GM18517 (cell line): ENCODE data around the gene GIMAP6.
"Not testable (repeated sequence)": the region's sequence is repeated elsewhere in the genome, so short reads cannot be mapped to it uniquely, and the experiment has no call there.

Source experiments
- ATAC-seq: cut with Tn5 transposase; IDR thresholded peaks from one replicate; pipeline ENCODE4 v1.9.1; 2021; ENCODE audit warnings: mild to moderate bottlenecking, moderate library complexity; ENCODE audit not compliant: unreplicated experiment

GIMAP6 gene

DNA sequence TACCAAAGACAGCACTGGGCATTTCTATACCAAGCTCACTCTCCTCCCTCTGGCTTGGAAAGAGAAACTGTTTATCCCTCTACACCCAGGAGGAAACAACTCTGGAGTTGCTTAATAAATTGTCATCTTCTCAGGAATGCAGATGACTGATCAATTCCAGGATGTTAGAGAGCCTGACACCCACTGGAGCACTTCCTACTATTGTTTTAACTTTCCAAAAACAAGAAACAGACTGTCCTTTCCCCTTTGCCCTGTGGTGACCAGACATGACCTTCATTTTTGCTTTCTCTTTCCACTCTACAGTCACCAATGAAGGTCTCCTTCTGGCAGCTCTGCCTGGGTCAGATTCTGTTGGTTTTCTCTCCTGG, 45.4 kb downstream of the GIMAP6 start:
- no peak for ATAC-seq

DNA sequence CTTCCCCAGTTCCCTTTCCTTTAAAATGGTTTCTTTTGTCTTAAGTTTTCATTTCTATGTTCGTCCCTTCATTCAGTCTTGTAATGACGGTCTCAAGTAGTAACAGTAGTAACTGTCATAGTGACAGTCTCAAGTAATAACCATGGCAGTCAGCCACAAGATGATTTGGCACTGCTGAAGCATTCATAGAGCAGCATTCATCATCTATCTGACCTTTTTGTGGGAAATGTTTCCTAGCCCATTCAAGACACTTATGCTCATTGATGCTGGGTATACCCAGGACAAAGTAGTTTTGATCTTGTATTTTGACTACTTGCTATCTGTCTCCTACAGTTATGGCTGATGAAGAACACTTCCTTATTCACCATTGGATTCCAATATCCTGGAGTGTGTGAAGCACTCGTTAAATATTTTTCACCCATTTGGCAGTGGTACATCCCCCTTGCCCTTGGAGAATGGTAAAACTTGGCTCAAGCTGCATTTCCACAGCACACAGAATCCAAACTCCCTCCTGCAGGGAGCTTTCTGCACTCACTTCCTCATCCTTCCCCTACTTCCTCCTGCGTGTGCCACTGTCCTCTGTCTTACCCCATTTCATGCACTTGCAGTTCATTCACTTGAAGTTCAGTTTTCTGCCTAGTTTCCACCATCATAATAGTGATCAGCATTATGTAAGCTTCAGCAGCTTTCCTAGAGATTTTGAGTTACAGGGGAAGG, 46.0 kb downstream of the GIMAP6 start:
- ATAC-seq = no peak

DNA sequence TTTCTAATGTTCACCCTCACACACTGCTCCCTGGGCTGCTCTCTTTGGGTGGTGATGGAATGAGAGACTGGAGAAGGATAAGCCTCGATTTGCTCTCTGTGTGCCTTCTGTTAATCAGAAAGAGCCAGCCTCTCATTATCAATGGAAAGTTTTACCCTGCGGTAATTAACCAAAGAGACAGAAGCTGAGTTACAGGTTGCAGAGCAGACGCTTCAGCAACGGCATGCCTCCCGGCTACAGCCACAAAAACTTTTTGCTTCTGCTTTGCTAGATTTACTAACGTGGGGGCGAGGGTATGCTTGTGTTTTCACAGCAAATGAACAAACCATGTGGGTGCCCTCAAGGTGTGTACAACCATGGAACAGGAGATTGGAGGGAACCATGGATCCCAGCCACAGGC, 47.0 kb downstream of the GIMAP6 start:
- no peak for ATAC-seq

DNA sequence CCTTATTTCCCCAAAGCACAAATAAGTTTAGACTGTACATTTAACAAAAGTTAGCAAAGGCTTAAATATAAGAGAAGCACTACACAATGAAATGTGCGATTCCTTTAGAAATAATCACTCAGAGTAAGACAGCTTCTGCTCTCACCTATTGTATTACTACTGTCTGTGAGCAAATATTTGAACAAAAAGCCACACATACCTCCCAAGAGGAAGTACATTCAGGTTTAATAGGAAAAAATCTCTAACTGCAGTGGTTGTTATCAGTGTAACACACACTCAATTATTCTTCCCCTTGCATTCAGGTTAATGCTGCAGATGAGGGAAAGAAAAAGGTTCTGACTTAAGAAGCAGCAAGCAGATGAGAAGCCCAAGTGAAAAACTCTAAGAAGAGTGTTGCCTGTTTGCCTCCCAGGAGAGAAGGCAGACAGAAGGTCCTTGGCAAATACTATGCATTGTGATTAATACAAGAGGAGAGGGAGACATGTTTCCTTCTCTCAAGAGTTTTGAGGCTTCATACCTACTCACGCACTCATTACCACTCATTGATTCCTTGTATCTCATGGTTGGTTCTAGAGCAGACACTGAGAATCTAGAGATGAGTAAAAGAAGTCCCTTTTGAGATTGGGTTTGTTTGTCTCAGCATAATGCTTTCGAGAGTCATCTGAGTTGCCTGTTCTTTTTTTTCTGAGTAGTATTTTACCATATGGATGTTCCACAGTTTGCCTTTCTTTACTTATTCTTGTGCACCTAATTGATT, 51.4 kb downstream of the GIMAP6 start:
- no peak for ATAC-seq

DNA sequence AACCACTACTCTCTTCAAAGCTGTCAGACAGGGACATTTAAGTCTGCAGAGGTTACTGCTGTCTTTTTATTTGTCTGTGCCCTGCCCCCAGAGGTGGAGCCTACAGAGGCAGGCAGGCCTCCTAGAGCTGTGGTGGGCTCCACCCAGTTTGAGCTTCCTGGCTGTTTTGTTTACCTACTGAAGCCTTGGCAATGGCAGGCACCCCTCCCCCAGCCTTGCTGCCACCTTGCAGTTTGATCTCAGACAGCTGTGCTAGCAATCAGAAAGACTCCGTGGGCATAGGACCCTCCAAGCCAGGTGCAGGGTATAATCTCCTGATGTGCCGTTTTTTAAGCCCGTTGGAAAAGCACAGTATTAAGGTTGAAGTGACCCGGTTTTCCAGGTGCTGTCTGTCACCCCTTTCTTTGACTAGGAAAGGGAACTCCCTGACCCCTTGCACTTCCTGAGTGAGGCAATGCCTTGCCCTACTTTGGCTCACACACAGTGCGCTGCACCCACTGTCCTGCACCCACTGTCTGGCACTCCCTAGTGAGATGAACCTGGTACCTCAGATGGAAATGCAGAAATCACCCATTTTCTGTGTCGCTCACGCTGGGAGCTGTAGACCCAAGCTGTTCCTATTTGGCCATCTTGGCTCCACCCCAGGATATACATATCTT, 52.1 kb downstream of the GIMAP6 start:
- not testable (repeated sequence) for ATAC-seq
